ENCODE measurements around the gene CDC42.

- TF ChIP-seq CTCF (conservative IDR thresholded peaks at IDR 0.05; ENCODE audit: low read depth, low read length) (no peak), EZH2 (IDR thresholded peaks at IDR 0.05; ENCODE audit: borderline replicate concordance, low read depth, low read length, poor library complexity, severe bottlenecking) (no peak)
These were observed 75.9 kb downstream of the CDC42 start for GRCh38 chr1:22128392-22128791.
